A549 treated with GW870086 at 1 μM for 4 hours (cell line): ENCODE data around the gene TMC8. TPM values are rescaled to one million over a fixed set of nuclear protein-coding genes. Genes with fewer than 3 reads are reported as not detected.

Source experiments
- total RNA-seq: library from RNA; stranded (reverse); fragments of 200-300 nt; extraction: Qiagen RNA extraction; gene quantifications from 5 replicates; pipeline ENCODE4 v1.2.3, GENCODE V29; 2022; ENCODE audit warnings: low read depth

The TMC8 gene
- 0.21 to 0.42 TPM (median 0.40 TPM) in 5 replicates for total RNA-seq

GRCh38 chr17:78130437-78131101, at the start of gene TMC8:
Gene TMC8 (plus strand): TSS chr17:78130771. CDS start chr17:78131589, 818 bp downstream.

GRCh38 chr17:78128551-78129350, 1.8 kb upstream of the TMC8 start, which contains the start of gene TMC6:
Gene TMC6 (minus strand): TSS chr17:78128755. CDS start chr17:78126832, 1,923 bp downstream.

GRCh38 chr17:78168242-78168902, 37.8 kb downstream of the TMC8 start, which contains the start of gene SYNGR2:
Gene SYNGR2 (plus strand): TSS chr17:78168581. CDS start chr17:78168617, 36 bp downstream.

GRCh38 chr17:78186692-78187595, 56.4 kb downstream of the TMC8 start, which contains the start of the genes AFMID and TK1:
Gene AFMID (plus strand): TSS chr17:78187362. CDS start chr17:78187371, 9 bp downstream.
Gene TK1 (minus strand): TSS chr17:78187052. CDS start chr17:78186994, 58 bp downstream.

Other genes starting within 250 kb of the TMC8 start
- 1.3 to 2.6 TPM (median 1.8 TPM) in 5 replicates for gene TNRC6C, start 172.1 kb upstream of the TMC8 start, total RNA-seq
- gene TMC6, start 2.0 kb upstream of the TMC8 start, total RNA-seq, result 9.2 to 13.5 TPM (median 12.0 TPM) in 5 replicates
- gene C17orf99, start 15.6 kb downstream of the TMC8 start, total RNA-seq, result not detected in 5 replicates
- gene SYNGR2, start 37.8 kb downstream of the TMC8 start, total RNA-seq, result 112 to 208 TPM (median 191 TPM) in 5 replicates
- gene TK1, start 56.3 kb downstream of the TMC8 start, total RNA-seq, result 211 to 279 TPM (median 233 TPM) in 5 replicates
- gene AFMID, start 56.6 kb downstream of the TMC8 start, total RNA-seq, result 34.8 to 55.0 TPM (median 36.2 TPM) in 5 replicates
- gene BIRC5, start 83.5 kb downstream of the TMC8 start, total RNA-seq, result 95.9 to 111 TPM (median 104 TPM) in 5 replicates
- not detected in 5 replicates for gene TMEM235, start 100.9 kb downstream of the TMC8 start, total RNA-seq
- 31.6 to 38.2 TPM (median 35.7 TPM) in 5 replicates for gene SOCS3, start 229.3 kb downstream of the TMC8 start, total RNA-seq
- 18.7 to 26.6 TPM (median 22.8 TPM) in 5 replicates for gene PGS1, start 247.9 kb downstream of the TMC8 start, total RNA-seq